Brain microvascular endothelial cell (primary cell): Measurements from ENCODE around the gene ANKH.

Experiments
- DNase-seq: peaks from one replicate; pipeline ENCODE4 v3.0.0-alpha.2; 2020
- H3K27ac ChIP-seq: fragments of 250-450 bp; sonication (Bioruptor Pico); 2 replicates; pipeline ENCODE4 v1.5.1; 2020; ENCODE audit warnings: mild to moderate bottlenecking, moderate library complexity
- H3K27me3 ChIP-seq: fragments of 250-450 bp; sonication (Bioruptor Pico); replicated peaks from 2 replicates; pipeline ENCODE4 v1.5.1; 2020; ENCODE audit warnings: mild to moderate bottlenecking
- H3K36me3 ChIP-seq: fragments of 250-450 bp; sonication (Bioruptor Pico); replicated peaks from 2 replicates; pipeline ENCODE4 v1.5.1; 2020; ENCODE audit warnings: mild to moderate bottlenecking
- H3K4me3 ChIP-seq: 2 replicates; pipeline ENCODE4 v1.5.1; 2011; ENCODE audit warnings: low read depth, mild to moderate bottlenecking, control low read depth, low read length, moderate library complexity
- CTCF ChIP-seq: IDR thresholded peaks from 2 replicates; pipeline ENCODE4 v1.5.1; 2011; ENCODE audit warnings: low read depth, mild to moderate bottlenecking, moderate library complexity, low read length, control low read depth, inconsistent platforms; ENCODE audit errors: missing control alignments
- in situ Hi-C: cut with HindIII; loops from 2 replicates; pipeline ENCODE4 v1.10.0; 2017; ENCODE audit warnings: low sequenced_read_pairs, low pct_ligation_motif_present

Gene ANKH

GRCh38 chr5:14777187-14777586 is 94.4 kb downstream of the ANKH start:
- Histone ChIP-seq H3K4me3 (no peak overlapping the region), H3K36me3 (no peaks in the 10 kb centered on the region), H3K27me3 (no peaks in the 10 kb centered on the region), H3K27ac (no peak overlapping the region)
- DNase-seq = no peak
- in situ Hi-C loops = no loop called here
- TF ChIP-seq CTCF = no peak

- no peak for TF ChIP-seq CTCF
- no peaks in the 10 kb centered on the region for H3K36me3 ChIP-seq
- in situ Hi-C loops = no loop called here
- no peaks in the 10 kb centered on the region for H3K27me3 ChIP-seq
- peak; percentile 2 for DNase-seq
- no peak overlapping the region for H3K4me3 ChIP-seq
- H3K27ac ChIP-seq = no peak overlapping the region
Observed at GRCh38 chr5:14776602-14777001, 95.0 kb downstream of the ANKH start.

- H3K27ac ChIP-seq = no peak overlapping the region
- no peaks in the 10 kb centered on the region for H3K36me3 ChIP-seq
- DNase-seq = peak; percentile 27
- no peaks in the 10 kb centered on the region for H3K27me3 ChIP-seq
- TF ChIP-seq CTCF = no peak
- no peak overlapping the region for H3K4me3 ChIP-seq
- in situ Hi-C loops = no loop called here
Observed at GRCh38 chr5:14775857-14776256, 95.7 kb downstream of the ANKH start.

DNA sequence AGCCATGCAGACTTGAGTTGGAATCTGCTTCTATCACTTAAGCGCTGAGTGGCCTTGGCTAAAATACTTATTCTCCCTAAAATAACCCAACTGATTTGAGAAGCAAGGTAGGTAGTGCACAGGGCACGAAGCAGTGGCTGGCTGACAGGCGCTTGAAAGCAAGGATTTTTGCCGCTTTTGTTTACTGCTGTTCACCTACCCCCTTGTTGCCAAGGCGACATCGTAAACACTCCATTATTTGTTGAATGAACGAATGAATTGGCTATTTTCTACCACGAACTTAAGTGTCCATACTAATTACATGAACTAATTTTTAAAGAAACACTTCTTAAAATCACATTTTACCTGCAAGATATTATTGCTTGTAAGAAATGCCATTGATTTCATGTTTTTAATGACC is 98.0 kb downstream of the ANKH start:
- DNase-seq = no peak
- Histone ChIP-seq H3K4me3 (no peak overlapping the region), H3K36me3 (no peaks in the 10 kb centered on the region), H3K27ac (no peak overlapping the region), H3K27me3 (no peaks in the 10 kb centered on the region)
- in situ Hi-C loops = no loop called here
- TF ChIP-seq CTCF = no peak

DNA sequence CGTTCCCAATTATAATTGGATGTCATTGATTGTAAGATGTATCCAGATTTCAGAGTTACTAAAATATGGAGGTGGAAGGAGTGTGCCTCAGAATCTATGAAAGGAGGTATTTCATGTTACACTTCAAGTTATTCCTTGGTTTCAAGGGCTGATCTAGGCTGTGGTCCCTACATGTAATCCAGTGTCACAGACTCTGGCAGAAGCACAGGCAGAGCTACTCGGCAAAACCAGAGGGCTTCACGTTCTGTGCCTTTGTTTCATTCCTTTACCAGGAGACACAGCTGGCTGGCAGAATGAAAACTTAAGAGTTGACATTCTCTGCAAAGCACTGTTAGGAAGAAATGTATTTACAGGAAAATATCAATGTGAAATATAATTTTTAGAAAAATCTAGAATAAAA is 99.6 kb downstream of the ANKH start:
- Histone ChIP-seq H3K27me3 (no peaks in the 10 kb centered on the region), H3K36me3 (no peaks in the 10 kb centered on the region), H3K27ac (no peak overlapping the region), H3K4me3 (no peak overlapping the region)
- TF ChIP-seq CTCF = no peak
- in situ Hi-C loops = no loop called here
- no peak for DNase-seq

- in situ Hi-C loops = no loop called here
- DNase-seq = no peak
- no peak for TF ChIP-seq CTCF
Observed at GRCh38 chr5:14771189-14771588, 100.4 kb downstream of the ANKH start.

More at GRCh38 chr5:14771189-14771588, 100.4 kb downstream of the ANKH start:
- Histone ChIP-seq H3K4me3 (no peak overlapping the region), H3K36me3 (no peaks in the 10 kb centered on the region), H3K27me3 (no peaks in the 10 kb centered on the region), H3K27ac (no peak overlapping the region)
